ENCODE measurements around the gene AREL1.

Gene AREL1

DNA sequence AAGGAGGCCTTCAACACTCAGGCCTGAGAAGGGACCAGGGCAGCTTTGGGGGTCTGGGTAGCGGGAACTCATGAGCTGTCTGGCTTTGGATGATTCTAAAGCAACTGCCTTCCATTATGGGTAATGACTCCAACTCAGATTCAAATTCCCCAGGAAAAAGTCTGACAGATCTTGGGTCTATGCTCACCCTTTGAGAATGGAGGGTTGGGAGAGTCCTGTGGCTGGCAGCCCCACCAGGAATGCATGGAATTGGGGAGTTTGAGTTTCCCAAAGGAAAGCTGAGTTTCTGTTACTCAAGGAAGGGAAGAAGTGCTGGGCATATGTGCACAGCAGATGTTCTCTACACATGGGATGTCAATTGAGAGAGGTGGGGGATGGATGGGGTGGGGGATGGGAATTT is 78.4 kb downstream of the AREL1 start:
- DNase-seq = no peak

GRCh38 chr14:74630881-74631690 is 81.8 kb downstream of the AREL1 start:
- DNase-seq = no peak

DNA sequence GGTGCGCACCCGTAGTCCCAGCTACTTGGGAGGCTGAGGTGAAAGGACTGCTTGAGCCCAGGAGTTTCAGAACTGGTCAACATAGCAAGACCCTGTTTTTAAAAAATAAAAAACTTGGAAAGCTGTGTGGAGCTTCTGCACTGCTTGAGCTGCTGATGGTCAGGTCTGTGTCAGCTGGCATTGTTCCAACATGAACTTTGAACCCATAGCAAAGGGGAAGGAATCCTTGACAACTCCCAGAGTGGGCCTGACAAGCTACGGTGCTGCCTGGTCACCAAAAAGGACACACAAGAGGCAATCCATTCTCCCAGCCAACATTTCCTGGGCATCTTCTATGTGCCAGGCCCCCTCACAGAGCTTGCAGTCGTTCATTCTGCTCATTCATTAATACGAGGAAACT is 84.5 kb downstream of the AREL1 start:
- peak in 1 of 3 donors; percentile 37 for DNase-seq

GRCh38 chr14:74627076-74627475 is 85.8 kb downstream of the AREL1 start:
- peak; percentile 57 to 72 (median 66) for DNase-seq

DNA sequence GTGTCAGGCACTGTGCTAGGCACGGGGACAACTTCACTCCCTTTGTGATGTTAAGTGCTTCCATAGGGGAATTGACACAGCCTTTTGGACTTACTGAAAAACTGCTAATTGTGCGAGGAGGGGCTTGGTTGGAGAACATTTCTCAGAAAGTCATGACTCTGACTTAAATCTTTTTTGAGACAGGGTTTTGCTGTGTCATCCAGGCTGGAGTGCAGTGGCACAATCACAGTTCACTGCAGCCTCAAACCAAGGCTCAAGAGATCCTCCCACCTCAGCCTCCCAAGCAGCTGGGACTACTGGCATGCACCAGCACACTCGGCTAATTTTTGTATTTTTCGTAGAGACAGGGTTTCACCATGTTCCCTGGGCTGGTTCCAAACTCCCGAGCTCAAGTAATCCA is 90.6 kb downstream of the AREL1 start:
- no peak for DNase-seq

GRCh38 chr14:74621556-74621955 is 91.3 kb downstream of the AREL1 start:
- DNase-seq = no peak

GRCh38 chr14:74620923-74621322 is 92.0 kb downstream of the AREL1 start:
- no peak for DNase-seq

GRCh38 chr14:74620497-74620921 is 92.4 kb downstream of the AREL1 start:
- peak in 2 of 3 donors; percentile 44 to 58 for DNase-seq

DNA sequence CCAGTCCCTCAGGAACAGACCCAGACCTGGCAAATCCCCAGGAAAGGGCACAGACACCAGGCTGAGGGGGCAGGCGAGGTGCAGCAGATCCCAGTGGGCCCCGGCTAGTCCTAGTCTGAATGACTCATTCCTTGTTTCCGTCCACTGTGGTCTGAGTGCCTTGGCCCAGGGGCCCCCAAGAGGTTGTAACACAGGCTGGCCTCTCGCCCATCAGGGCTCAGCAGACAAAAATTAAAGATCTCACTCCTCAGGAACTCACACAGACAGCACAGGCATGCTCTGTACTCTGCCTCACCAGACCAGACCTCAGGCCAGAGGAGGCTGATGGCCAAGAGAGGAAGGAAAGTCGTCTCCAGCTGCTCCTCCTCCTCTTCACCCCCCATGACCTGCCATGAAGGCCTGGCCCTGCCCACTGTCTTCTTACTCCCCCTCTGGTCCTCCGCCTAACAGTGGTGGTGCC is 93.2 kb downstream of the AREL1 start:
- DNase-seq = peak; percentile 55 to 58 (median 56)

- peak; percentile 91 to 97 (median 96) for DNase-seq
Measured at GRCh38 chr14:74618078-74618952, 94.6 kb downstream of the AREL1 start.

DNA sequence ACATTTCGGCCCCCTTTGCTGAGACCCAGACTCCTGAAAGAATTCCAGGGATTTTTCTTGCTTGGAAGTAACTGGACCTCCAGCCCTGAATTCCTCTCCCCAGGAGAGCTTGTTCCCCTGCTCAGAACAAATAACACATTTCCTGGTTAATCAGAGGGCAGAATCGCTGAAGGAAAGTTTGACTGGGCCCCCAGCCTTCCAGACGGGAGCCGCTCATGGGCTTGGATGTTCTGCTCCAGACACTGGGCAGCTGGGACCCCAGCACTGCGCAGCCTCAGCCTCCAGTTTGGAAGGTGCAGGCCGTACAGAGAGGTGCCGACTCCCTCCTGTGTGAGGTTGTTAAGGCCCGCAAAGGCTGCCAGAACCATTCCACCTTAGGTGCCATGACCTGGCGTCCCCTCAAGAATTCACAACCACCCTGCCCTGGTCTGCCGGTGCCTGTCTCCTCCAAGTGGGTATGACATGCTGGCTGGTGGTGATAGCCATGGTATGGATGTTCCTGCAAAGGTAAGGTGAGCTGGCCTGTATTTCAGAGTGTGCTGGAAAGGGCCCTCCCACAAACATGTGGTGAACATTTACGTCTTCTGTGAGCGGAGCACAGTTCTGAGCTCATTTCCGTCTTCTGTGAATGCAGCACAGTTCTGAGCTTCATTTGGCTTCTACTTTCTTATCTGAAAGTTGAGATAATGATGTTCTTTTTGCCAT is 95.7 kb downstream of the AREL1 start:
- DNase-seq = no peak

- DNase-seq = peak; percentile 90 to 94 (median 92)
Measured at GRCh38 chr14:74616507-74616906, 96.4 kb downstream of the AREL1 start.

DNA sequence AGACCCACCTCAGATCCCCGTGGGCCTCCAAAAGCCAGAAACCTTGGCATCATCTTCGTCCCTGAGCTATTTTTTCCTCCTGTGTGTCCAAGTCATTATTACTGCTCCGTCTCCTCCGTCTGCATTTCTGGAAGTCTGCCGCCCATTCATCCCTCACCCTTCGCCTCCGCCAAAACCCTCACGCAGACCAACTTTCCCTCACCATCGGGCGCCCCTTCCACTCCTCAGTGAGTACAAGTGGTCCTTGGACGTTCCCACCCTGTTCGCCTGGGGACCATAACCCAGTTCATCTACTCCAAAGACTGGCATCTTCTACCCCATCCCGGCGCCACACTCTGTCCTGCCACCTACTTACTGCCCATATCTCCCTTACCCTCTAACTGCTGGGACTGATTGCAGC is 97.1 kb downstream of the AREL1 start:
- no peak for DNase-seq

DNA sequence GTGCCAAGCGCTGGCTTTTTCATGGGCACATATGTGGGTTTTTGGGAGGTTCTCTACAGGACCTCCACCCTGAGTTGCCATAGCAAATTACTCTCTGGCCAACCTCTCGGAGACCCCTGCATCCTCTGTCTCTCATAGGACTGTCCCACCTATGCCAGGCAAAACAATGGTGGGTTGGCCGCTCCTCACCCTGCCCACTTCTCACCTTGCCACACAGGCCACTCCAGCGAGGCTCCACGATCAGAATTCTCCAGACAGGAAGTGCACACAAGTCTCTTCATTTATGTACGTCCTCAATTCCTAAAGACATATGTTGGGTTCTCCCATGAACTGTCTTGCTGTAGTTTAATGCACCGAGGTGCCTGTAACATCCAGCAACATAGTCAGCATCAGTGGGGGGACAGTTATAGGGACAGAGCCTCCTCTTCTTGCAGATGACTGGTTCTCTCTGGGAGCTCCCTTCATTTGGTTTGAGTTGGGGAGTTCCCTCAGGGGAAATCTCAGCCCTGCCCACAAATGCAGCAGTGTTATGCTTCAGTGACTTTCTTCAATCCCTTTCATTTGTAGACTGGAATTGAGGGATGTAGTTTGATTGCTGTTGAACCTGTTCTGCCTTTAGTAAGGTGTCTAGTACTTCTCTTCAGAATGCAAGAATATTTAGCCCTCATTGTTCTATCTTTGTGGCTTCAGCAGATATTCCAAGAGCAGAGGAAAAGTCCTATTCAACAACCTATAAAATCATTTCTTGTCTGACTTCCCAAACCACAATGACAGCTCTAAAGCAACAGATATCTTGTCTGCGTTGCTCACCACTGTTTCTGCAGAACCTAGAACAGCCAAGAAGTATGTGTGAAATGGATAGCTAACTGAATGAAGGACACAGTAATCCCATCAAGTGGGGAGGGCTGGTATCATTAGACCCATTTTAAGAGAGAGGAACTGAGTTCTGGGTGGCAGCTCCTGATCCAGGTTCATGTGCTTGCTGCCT is 98.1 kb downstream of the AREL1 start:
- peak; percentile 77 to 80 (median 78) for DNase-seq

- no peak for DNase-seq
Measured at GRCh38 chr14:74613211-74613914, 99.5 kb downstream of the AREL1 start.

DNA sequence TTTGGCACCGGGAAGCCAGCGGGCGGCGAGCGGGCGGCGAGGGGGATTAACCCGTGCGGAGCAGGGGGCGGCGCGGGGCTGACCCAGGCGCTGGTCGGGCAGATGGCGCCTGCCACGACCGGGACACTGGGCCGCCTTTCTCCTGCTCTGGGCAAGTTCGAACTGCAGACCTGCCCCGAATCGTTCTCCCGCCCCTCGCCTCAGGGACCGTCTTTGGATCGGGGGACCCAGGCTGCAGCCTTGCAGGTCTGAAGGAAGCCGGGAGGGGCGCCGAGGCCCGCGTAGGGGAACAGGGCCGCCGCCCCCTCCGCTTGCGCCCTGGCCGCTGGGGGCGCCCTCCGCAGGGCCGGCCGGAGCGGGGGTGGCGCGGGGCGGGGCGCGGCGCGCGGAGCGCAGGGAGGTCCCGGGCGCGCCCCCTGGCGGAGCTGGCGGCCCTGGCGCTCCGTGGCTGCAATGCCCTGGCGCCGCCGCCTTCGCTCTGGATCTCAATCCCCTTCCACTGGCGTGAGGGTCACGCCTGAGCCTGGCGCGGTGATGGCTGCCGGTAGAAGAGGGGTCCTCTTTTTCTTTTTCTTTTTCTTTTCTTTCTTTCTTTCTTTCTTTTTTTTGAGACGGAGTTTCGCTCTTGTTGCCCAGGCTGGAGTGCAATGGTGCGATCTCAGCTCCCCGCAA is 100.4 kb downstream of the AREL1 start:
- peak; percentile 88 to 99 (median 94) for DNase-seq

DNA sequence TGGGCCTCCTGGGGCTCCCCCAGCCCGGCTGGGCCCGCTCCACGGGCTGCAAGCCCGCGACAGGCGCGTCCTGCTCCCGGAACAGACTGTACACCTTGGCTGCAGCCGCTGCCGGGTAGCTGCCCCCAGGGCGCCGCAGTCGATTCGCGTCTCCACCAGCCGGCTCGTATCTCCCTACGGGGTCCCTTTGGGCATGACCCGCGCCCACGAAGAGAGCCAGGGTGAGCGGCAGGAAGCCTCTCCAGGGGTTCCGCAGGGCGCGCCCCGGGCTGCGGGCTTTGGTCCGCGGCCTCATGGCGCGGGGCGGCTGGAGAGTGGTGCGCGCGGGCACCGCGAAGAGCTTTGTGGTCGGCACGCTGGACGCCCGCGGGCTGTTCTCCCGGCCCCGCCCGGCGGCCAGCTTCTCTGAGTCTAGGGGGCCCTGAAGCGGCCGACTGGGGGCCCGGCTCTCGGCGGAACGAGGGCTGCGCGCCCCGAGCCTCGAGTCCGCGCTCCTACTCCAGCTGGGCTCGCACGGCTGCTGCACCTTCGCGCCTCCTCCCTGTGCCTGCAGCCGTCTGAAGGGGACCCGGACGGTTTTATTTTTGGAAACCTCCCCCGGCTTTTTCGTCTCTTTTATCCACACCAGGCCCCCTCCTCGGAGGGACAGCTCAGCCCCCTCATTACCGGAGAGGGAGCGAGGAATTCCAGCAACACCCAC is 101.1 kb downstream of the AREL1 start, which contains the start of gene LTBP2:
LTBP2 (minus strand) TSS at position 588 of the 700 bp plus-strand sequence; CDS start at position 295, 293 bp downstream.
- peak in 2 of 3 donors; percentile 22 to 53 for DNase-seq

All from suppressor macrophage treated with lipopolysaccharide for 1 hour (primary cell).